Spleen (tissue), 11 donors: ENCODE results near the gene FBXO11. TPM values are rescaled to one million over a fixed set of nuclear protein-coding genes. Genes with fewer than 3 reads are reported as not detected.

Experiments used
- DNase-seq: peaks from one replicate; pipeline ENCODE4 v3.0.0-alpha.2; 2020
- H3K27ac ChIP-seq, 8 donors: fragments of 200-600 bp; sonication (generic) in 7 of 8; 1 replicate in 4 of 8; 2 replicates in 4 of 8; pipeline versions ENCODE4 v1.5.0 to v1.8.0; 2016 to 2021; ENCODE audit warnings: inconsistent platforms in 4 of 8, mild to moderate bottlenecking in 4 of 8, moderate library complexity in 1 of 8
- H3K27me3 ChIP-seq, 7 donors: fragments of 200-600 bp; sonication (generic) in 6 of 7; replicated peaks in 1 of 7; 1 replicate in 4 of 7; 2 replicates in 3 of 7; pipeline versions ENCODE4 v1.5.0 to v1.8.0; 2016 to 2021; ENCODE audit warnings: inconsistent platforms in 3 of 7, mild to moderate bottlenecking in 1 of 7
- H3K36me3 ChIP-seq, 6 donors: fragments of 200-600 bp; sonication (generic) in 5 of 6; 1 replicate in 4 of 6; 2 replicates in 2 of 6; pipeline versions ENCODE4 v1.5.0 to v1.8.0; 2016 to 2021; ENCODE audit warnings: inconsistent platforms in 2 of 6
- H3K4me1 ChIP-seq, 6 donors: fragments of 200-600 bp; sonication (generic) in 5 of 6; 1 replicate in 3 of 6; 2 replicates in 3 of 6; pipeline versions ENCODE4 v1.5.0 to v1.8.0; 2016 to 2021; ENCODE audit warnings: inconsistent platforms in 3 of 6
- H3K4me3 ChIP-seq, 8 donors: fragments of 200-600 bp; sonication (generic) in 7 of 8; 1 replicate in 4 of 8; 2 replicates in 4 of 8; pipeline versions ENCODE4 v1.5.0 to v1.8.0; 2016 to 2021; ENCODE audit warnings: inconsistent platforms in 4 of 8, mild to moderate bottlenecking in 4 of 8, moderate library complexity in 2 of 8
- H3K9me3 ChIP-seq, 8 donors: fragments of 200-600 bp; sonication (generic) in 7 of 8; 1 replicate in 4 of 8; 2 replicates in 4 of 8; pipeline versions ENCODE4 v1.5.0 to v1.8.0; 2016 to 2021; ENCODE audit warnings: inconsistent platforms in 4 of 8
- POLR2A ChIP-seq, 3 donors: fragments of 450-650 bp; IDR thresholded peaks; one replicate each; pipeline ENCODE4 v1.5.1; 2017; ENCODE audit warnings: antibody characterized with exemption in 3 of 3, mild to moderate bottlenecking in 1 of 3
- POLR2AphosphoS5 ChIP-seq, 3 donors: sonication (generic); formaldehyde crosslinking; IDR thresholded peaks; one replicate each; pipeline ENCODE4 v1.5.1; 2017; ENCODE audit warnings: antibody characterized with exemption in 3 of 3
- WGBS, 5 donors: extraction: QIAGEN DNeasy Blood & Tissue Kit in 3 of 5; methylation state at CpG; one replicate each; pipeline versions ENCODE4 v1.1.5 to v1.1.7; 2013 to 2018; 5-methylcytosine and 5-hydroxymethylcytosine counted together
- intact Hi-C: fragments of 100-400 bp; cut with DNase I; formaldehyde crosslinking; loops from one replicate; pipeline ENCODE4 v1.15.0; 2023; ENCODE audit warnings: low total_unique reads
- polyA plus RNA-seq, 3 donors: library from polyadenylated mRNA; stranded (reverse); fragments of 200-250 nt; gene quantifications; one replicate each; pipeline ENCODE4 v1.2.1, GENCODE V29; 2013
- total RNA-seq, 7 donors: library from RNA; depleted of rRNA in 3 of 7; stranded (reverse); fragments of >200 nt in 3 of 7; fragmentation: NEBNext Ultra II Directional in 4 of 7; extraction: Animal tissue kit (Norgen Biotek cat#: 25700) in 4 of 7; gene quantifications; one replicate each; pipeline versions ENCODE4 v1.1.0 to v1.2.1, GENCODE V29; 2016 to 2021
- TF ChIP-seq, protein P1 (sequence below), 11 experiments: fragments of 200-600 bp in 7 of 11; fragments of 450-650 bp in 4 of 11; sonication (generic) in 4 of 11; IDR thresholded peaks in 8 of 11; conservative IDR thresholded peaks in 3 of 11; 1 replicate in 7 of 11; 2 replicates in 4 of 11; pipeline versions ENCODE4 v1.4.0 to v1.8.0; 2016 to 2021; ENCODE audit warnings: antibody characterized with exemption in 11 of 11, inconsistent platforms in 4 of 11, mild to moderate bottlenecking in 1 of 11
- donor health status: healthy with polysubstance abuse.
- donor health status: DM: no; HTN: no; CAD: no; lungs with moderate emphysema.
- donor health status: DM: no; HTN: no; CAD: no.
- donor health status: Bipolar disorder and iron deficiency.
- donor health status: healthy.
- donor health status: DM: no; HTN: no; CAD: no.
- donor health status: DM: yes; HTN: yes; CAD: no.

Gene FBXO11
- total and polyA plus RNA-seq, 10 donors: 23.9 to 91.3 (median 72.6) TPM

DNA sequence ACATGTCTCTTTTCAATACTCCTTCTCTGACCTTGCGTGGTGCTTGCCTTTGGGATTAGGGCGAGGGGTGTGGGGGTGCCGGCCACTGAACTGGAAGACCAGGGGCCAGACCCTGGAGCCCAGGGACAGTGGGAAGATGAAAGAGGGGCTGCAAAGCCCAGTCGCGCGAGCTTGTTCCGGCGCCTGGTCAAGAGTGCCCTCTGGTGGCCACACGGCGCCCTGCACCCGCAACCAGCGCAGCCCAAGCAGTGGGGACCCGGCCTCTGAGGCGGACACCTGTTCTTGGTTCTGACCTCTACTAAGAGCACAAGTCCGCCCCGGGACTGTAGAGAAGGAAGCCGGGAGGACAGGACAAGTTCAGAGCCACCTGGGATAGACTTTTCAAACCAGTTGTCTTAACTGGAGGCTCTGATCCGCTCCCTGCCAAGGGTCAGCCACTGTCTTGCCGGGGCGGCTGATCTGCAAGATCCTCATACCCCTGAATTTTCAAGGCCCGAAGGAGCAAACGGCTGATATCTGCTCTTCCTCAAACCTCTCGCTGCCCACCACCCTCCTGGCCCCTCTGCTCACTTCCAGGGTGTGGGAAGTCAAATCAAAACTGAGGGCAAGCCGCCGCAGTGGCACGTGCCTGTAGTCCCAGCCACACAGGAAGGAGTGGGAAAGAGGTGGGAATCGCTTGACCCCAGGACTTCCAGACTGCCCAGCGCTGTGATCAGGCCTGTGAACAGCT, 138.3 kb downstream of the FBXO11 start:
- intact Hi-C loops: loop anchor here (5.0 kb wide), 2 partner anchors 331 to 431 kb away; no protein-coding TSS in a partner anchor
- TF ChIP-seq POLR2A (IDR thresholded peaks at IDR 0.05): no peak
- TF ChIP-seq, protein P1, sequence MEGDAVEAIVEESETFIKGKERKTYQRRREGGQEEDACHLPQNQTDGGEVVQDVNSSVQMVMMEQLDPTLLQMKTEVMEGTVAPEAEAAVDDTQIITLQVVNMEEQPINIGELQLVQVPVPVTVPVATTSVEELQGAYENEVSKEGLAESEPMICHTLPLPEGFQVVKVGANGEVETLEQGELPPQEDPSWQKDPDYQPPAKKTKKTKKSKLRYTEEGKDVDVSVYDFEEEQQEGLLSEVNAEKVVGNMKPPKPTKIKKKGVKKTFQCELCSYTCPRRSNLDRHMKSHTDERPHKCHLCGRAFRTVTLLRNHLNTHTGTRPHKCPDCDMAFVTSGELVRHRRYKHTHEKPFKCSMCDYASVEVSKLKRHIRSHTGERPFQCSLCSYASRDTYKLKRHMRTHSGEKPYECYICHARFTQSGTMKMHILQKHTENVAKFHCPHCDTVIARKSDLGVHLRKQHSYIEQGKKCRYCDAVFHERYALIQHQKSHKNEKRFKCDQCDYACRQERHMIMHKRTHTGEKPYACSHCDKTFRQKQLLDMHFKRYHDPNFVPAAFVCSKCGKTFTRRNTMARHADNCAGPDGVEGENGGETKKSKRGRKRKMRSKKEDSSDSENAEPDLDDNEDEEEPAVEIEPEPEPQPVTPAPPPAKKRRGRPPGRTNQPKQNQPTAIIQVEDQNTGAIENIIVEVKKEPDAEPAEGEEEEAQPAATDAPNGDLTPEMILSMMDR (IDR thresholded peaks at IDR 0.05 in 8 of 11, conservative IDR thresholded peaks at IDR 0.05 in 3 of 11): peak; percentile 92 to 100 (median 99)
- peak in 2 of 3 donors; percentile 40 to 57 for TF ChIP-seq POLR2AphosphoS5 (IDR thresholded peaks at IDR 0.05)
- Histone ChIP-seq H3K27me3 (peaks cover 0 to 2% (median 0%) of the 10 kb centered on the region in 7 donors), H3K9me3 (no peaks in the 10 kb centered on the region), H3K4me3 (peak overlapping the region in 1 of 8 donors; percentile 30), H3K36me3 (no peaks in the 10 kb centered on the region), H3K27ac (no peak overlapping the region), H3K4me1 (peaks cover 0 to 9% (median 7%) of the 10 kb centered on the region in 6 donors)
- peak; percentile 95 for DNase-seq
- 26 to 32% (median 27%) methylated on average over 24 to 28 of the region's 28 CpGs for whole genome bisulfite sequencing, 5 donors

DNA sequence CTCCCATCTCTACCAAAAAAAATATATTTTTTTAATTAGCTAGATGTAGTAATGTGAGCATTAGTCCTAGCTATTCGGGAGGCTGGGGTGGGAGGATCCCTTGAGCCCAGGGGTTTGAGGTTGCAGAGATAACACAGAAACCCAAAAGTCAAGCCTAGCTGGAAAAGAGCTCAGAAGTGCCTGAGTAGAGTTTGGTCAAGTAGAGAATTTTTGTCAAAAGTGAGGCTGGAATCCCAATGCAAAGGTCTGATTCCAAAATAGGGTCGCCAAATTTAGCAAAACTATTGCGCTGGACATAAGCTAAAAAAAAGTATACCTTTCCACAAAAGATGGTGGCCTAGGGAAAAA, 138.8 kb downstream of the FBXO11 start:
- 49 to 69% (median 56%) methylated on average over 3 of the region's 3 CpGs for WGBS, 5 donors
- TF ChIP-seq, protein P1 (IDR thresholded peaks at IDR 0.05 in 8 of 11, conservative IDR thresholded peaks at IDR 0.05 in 3 of 11): no peak
- TF ChIP-seq POLR2AphosphoS5 (IDR thresholded peaks at IDR 0.05): no peak
- no peak for TF ChIP-seq POLR2A (IDR thresholded peaks at IDR 0.05)

DNA sequence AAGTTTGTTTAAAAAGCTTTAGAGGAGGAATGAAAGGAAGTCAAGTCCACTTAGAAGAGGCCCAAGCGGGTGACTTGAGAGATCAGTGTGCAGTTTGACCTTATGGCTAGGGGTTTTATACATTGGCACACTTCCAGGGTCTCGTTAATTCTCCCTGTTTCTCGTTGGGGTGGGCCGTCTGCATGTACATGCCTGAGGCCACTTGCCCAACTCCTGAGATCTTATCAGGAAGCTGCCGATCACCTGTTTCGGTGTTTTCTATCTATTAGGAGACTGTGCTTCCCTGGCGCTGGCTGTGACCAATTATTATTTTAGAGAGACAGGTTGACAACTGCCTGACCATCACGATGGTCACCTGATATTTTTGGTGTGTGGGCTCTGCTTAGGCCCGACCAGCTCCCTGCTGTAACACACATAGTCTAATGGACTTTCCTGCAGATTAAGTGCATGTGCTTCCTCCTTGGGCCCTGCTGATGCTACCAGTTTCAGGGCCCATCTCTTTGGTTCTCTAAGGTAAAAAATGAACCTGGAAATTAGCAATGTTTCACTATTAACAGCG, 154.4 kb downstream of the FBXO11 start:
- intact Hi-C loops: no loop called here
- no peak for DNase-seq
- Histone ChIP-seq H3K4me1 (peaks cover 0 to 25% (median 5%) of the 10 kb centered on the region in 6 donors), H3K9me3 (peaks cover 0 to 27% (median 24%) of the 10 kb centered on the region in 8 donors), H3K36me3 (no peaks in the 10 kb centered on the region), H3K27me3 (no peaks in the 10 kb centered on the region), H3K4me3 (no peak overlapping the region), H3K27ac (peak overlapping the region in 4 of 8 donors; percentile 55 to 65 (median 62))
- WGBS, 5 donors: 61 to 78% (median 65%) methylated on average over 10 of the region's 10 CpGs
- TF ChIP-seq, protein P1 (IDR thresholded peaks at IDR 0.05 in 8 of 11, conservative IDR thresholded peaks at IDR 0.05 in 3 of 11): no peak
- TF ChIP-seq POLR2AphosphoS5 (IDR thresholded peaks at IDR 0.05) (no peak), POLR2A (IDR thresholded peaks at IDR 0.05) (no peak)

More for the DNA sequence above, 138.8 kb downstream of the FBXO11 start:
- Histone ChIP-seq H3K4me3 (peak overlapping the region in 1 of 8 donors; percentile 30), H3K36me3 (no peaks in the 10 kb centered on the region), H3K9me3 (no peaks in the 10 kb centered on the region), H3K27ac (no peak overlapping the region), H3K4me1 (peaks cover 0 to 9% (median 7%) of the 10 kb centered on the region in 6 donors), H3K27me3 (peaks cover 0 to 2% (median 0%) of the 10 kb centered on the region in 7 donors)
- DNase-seq: no peak
- intact Hi-C loops: loop anchor here (5.0 kb wide), 2 partner anchors 330 to 430 kb away; no protein-coding TSS in a partner anchor

DNA sequence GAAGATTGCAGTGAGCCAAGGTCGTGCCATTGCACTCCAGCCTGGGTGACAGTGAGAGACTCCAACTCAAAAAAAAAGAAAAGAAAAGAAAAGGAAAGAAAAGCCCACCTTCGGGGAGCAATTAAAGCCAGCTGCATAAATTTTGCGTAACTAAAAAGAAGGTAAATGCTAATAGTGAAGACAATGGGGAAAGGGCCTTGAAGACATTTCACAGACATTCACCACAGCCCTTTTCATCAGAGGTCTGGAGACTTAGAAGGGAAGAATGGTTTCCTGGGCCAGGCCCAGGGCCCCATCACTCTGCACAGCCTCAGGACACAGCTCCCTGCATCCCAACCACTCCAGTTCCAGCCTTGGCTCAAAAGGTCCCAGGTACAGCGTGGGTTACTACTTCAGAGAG, 158.4 kb downstream of the FBXO11 start:
- Histone ChIP-seq H3K4me3 (no peak overlapping the region), H3K9me3 (peaks cover 0 to 33% (median 29%) of the 10 kb centered on the region in 8 donors), H3K4me1 (peaks cover 0 to 14% (median 0%) of the 10 kb centered on the region in 6 donors), H3K36me3 (no peaks in the 10 kb centered on the region), H3K27me3 (no peaks in the 10 kb centered on the region), H3K27ac (no peak overlapping the region)
- WGBS, 5 donors: 80 to 95% (median 89%) methylated on average over 4 of the region's 4 CpGs
- intact Hi-C loops: no loop called here
- no peak for DNase-seq
- TF ChIP-seq POLR2AphosphoS5 (IDR thresholded peaks at IDR 0.05) (no peak), POLR2A (IDR thresholded peaks at IDR 0.05) (no peak)
- TF ChIP-seq, protein P1 (IDR thresholded peaks at IDR 0.05 in 8 of 11, conservative IDR thresholded peaks at IDR 0.05 in 3 of 11): no peak
